GM19193 (cell line): ENCODE results near the gene TRMT6.

Experiments used
- POLR2A ChIP-seq: IDR thresholded peaks from 4 replicates; pipeline ENCODE4 v1.6.1; 2011; ENCODE audit not compliant: insufficient read depth, insufficient read length; ENCODE audit errors: extremely low read depth

TRMT6 gene

DNA sequence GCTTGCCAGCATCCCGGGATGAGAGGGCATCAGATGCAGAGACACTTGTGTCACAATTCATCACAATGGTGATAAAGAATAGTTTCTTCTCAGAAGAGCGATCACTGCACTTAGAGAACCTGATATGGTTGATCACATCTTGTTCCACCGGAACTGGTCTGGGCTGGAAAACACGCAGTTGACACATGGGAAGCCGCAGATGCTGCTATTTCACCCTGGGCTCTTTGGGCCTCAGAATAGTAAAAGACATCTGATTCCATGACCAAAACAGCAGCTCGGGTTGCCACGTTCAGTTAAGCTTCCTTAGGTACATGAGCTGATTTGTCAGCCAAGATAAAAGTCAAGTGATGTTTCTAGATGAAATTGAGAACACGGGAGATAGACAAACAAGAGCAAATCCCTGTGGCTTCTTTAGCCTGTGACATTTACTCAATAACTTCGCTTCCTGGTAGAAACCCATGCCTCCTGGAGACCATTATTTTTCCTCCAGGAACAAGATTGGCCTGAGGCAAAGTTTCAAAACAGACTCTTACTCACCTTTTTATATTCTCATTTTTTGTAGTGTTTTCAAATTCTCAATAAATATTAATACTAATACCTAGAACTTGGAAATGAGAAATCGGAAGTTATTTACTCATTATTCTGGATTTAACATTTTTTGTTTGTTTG is 59.4 kb downstream of the TRMT6 start:
- no peak for TF ChIP-seq POLR2A

DNA sequence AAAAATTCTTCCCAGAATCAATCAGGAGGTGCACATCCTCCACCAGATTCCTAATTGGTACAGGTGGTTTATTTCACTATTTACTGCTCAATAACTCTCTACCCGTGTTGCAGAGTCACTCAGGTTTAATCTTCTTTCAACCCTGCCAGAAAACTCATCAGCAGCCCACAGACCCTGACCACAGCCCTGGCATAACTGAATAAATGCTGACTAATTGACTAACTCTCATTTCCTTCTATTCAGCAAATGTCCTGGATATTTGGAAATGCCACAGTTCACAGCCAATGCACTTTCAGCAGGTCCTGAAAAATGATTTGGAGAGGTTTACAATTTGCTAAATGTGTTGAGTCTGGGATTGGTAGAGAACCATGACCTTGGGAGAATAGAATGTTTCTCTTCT is 62.3 kb downstream of the TRMT6 start:
- TF ChIP-seq POLR2A, result no peak

DNA sequence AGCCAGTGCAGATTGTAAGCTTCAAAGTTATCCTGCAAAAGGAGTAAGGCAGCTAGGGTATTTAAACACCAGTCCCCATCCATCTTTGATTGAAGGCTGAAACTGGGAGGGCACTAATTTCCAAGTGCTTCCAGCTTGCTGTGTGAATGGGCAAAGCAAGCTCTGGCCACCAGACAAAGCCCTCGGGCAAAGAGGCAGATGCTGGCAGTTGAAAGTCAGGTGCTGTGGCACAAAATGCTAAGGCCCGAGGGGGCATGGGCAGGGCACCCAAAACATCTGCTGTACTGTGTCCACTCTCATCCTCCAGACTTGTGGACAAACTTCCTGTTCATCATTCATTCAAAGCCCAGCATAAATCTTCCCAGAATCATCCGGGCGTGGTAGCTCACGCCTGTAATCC is 62.9 kb downstream of the TRMT6 start:
- TF ChIP-seq POLR2A, result no peak
